Peyer's patch (tissue), 4 donors: ENCODE results near the gene PRKRA.

Experiments used
- CTCF ChIP-seq, 6 experiments: fragments of 450-650 bp in 4 of 6; fragments of 200-600 bp in 2 of 6; sonication (generic) in 1 of 6; IDR thresholded peaks; one replicate each; pipeline ENCODE4 v1.5.1; 2017 to 2019; ENCODE audit warnings: antibody characterized with exemption in 6 of 6, mild to moderate bottlenecking in 3 of 6, moderate library complexity in 1 of 6
- POLR2A ChIP-seq, 2 donors: fragments of 450-650 bp; IDR thresholded peaks; one replicate each; pipeline ENCODE4 v1.5.1; 2017; ENCODE audit warnings: antibody characterized with exemption in 2 of 2, mild to moderate bottlenecking in 2 of 2, moderate library complexity in 2 of 2

GRCh38 chr2:178395941-178396570 lies 54.9 kb downstream of the PRKRA start:
- no peak for TF ChIP-seq POLR2A (IDR thresholded peaks at IDR 0.05)
- no peak for TF ChIP-seq CTCF (IDR thresholded peaks at IDR 0.05)
